ENCODE data around the gene IMPDH1. TPM values are rescaled to one million over a fixed set of nuclear protein-coding genes. Genes with fewer than 3 reads are reported as not detected.
A peak's percentile ranks its signal among the peaks of the same experiment; 100 is the strongest.

Gene IMPDH1
- total and polyA plus RNA-seq, 9 of the 15 experiments (the other 6 are each of a cell fraction or from before 2014, with no cell fraction given), result 0.80 to 118 (median 64.3) TPM

GRCh38 chr7:128454808-128455542 is 45.2 kb upstream of the IMPDH1 start (continued):
- TF ChIP-seq ZBTB33 (CRISPR knock-in tag; IDR thresholded peaks at IDR 0.05) (peak; percentile 87), RBBP5 (IDR thresholded peaks at IDR 0.05; ENCODE audit: borderline replicate concordance, insufficient read depth, low read length, poor library complexity, severe bottlenecking) (no peak), SIN3A (IDR thresholded peaks at IDR 0.05; ENCODE audit: borderline replicate concordance in 2 of 2, control insufficient read depth in 1 of 2, low read depth in 2 of 2, low read length in 2 of 2) (peak in 1 of 2 experiments; percentile 25; a peak in 1 of 4 replicates), ZNF668 (CRISPR knock-in tag; IDR thresholded peaks at IDR 0.05) (peak; percentile 52; the same call in 1 of the 2 replicates), CBX5 (IDR thresholded peaks at IDR 0.05; ENCODE audit: borderline replicate concordance, low read depth) (no peak), SREBF2 (CRISPR knock-in tag; IDR thresholded peaks at IDR 0.05) (peak; percentile 81; the same call in 1 of the 2 replicates), DEAF1 (CRISPR knock-in tag; IDR thresholded peaks at IDR 0.05) (peak; percentile 44; the same call in 1 of the 2 replicates), ZNF75A (CRISPR knock-in tag; IDR thresholded peaks at IDR 0.05) (0 out of 2 replicates have a peak, but pooled peaks have one; percentile 51), GATAD2A (IDR thresholded peaks at IDR 0.05) (no peak), YBX1 (IDR thresholded peaks at IDR 0.05) (no peak), RAD21 (CRISPR knock-in tag; conservative IDR thresholded peaks at IDR 0.05 in 1 of 2, IDR thresholded peaks at IDR 0.05 in 1 of 2) (0 out of 4 replicates have a peak, but pooled peaks of 1 of the 2 experiments have one; percentile 12), KLF6 (CRISPR knock-in tag; IDR thresholded peaks at IDR 0.05; ENCODE audit: borderline replicate concordance) (0 out of 2 replicates have a peak, but pooled peaks have one; percentile 34), AFF1 (IDR thresholded peaks at IDR 0.05; ENCODE audit: low read depth in 1 of 2, partially characterized antibody in 2 of 2) (peak in 1 of 2 experiments; percentile 45), ZFP1 (CRISPR knock-in tag; IDR thresholded peaks at IDR 0.05) (peak; percentile 66; the same call in 1 of the 2 replicates), KLF10 (CRISPR knock-in tag; IDR thresholded peaks at IDR 0.05) (0 out of 2 replicates have a peak, but pooled peaks have one; percentile 28), DMBX1 (CRISPR knock-in tag; IDR thresholded peaks at IDR 0.05; ENCODE audit: borderline replicate concordance) (0 out of 2 replicates have a peak, but pooled peaks have one; percentile 52), MECOM (CRISPR knock-in tag; IDR thresholded peaks at IDR 0.05) (no peak), NR2F6 (CRISPR knock-in tag; IDR thresholded peaks at IDR 0.05) (no peak), MIER1 (IDR thresholded peaks at IDR 0.05; ENCODE audit: low read depth) (0 out of 2 replicates have a peak, but pooled peaks have one; percentile 69)
